NB4 (cell line): ENCODE data around the gene CFAP58.

Experiments used
- DNase-seq: peaks from one replicate; pipeline ENCODE4 v3.0.0; 2010; ENCODE audit warnings: low read depth
- H3K4me3 ChIP-seq: one replicate; pipeline ENCODE4 v1.5.1; 2011; ENCODE audit warnings: mild to moderate bottlenecking, low read depth, low read length, moderate library complexity
- CTCF ChIP-seq: IDR thresholded peaks from one replicate; pipeline ENCODE4 v1.5.1; 2012; ENCODE audit warnings: low read depth, low read length
- MAX ChIP-seq: IDR thresholded peaks from 2 replicates; pipeline ENCODE4 v1.6.1; 2011; ENCODE audit warnings: low read depth, low read length
- MYC ChIP-seq: IDR thresholded peaks from 2 replicates; pipeline ENCODE4 v1.6.1; 2011; ENCODE audit warnings: low read depth, low read length
- POLR2A ChIP-seq: IDR thresholded peaks from 2 replicates; pipeline ENCODE4 v1.6.1; 2011; ENCODE audit warnings: mild to moderate bottlenecking; ENCODE audit not compliant: insufficient read length; ENCODE audit errors: extremely low read depth

CFAP58 gene

GRCh38 chr10:104371753-104372152 lies 18.1 kb downstream of the CFAP58 start:
- TF ChIP-seq POLR2A (no peak), MAX (no peak), CTCF (no peak), MYC (no peak)
- DNase-seq = no peak
- no peak overlapping the region for H3K4me3 ChIP-seq

- no peak overlapping the region for H3K4me3 ChIP-seq
- DNase-seq = no peak
- TF ChIP-seq MYC = no peak
- no peak for TF ChIP-seq POLR2A
- TF ChIP-seq CTCF = no peak
- no peak for TF ChIP-seq MAX
Measured at GRCh38 chr10:104374591-104374990, 21.0 kb downstream of the CFAP58 start.

GRCh38 chr10:104376784-104377300 lies 23.2 kb downstream of the CFAP58 start:
- TF ChIP-seq CTCF = no peak
- no peak for TF ChIP-seq MAX
- TF ChIP-seq POLR2A = no peak
- no peak for TF ChIP-seq MYC
- H3K4me3 ChIP-seq = no peak overlapping the region
- no peak for DNase-seq

- no peak for DNase-seq
- H3K4me3 ChIP-seq = no peak overlapping the region
- TF ChIP-seq CTCF (no peak), MAX (no peak), MYC (no peak), POLR2A (no peak)
Measured at GRCh38 chr10:104380336-104380735, 26.7 kb downstream of the CFAP58 start.

- H3K4me3 ChIP-seq = no peak overlapping the region
- no peak for TF ChIP-seq POLR2A
- TF ChIP-seq MAX = peak; percentile 91
- peak; percentile 33 for DNase-seq
Measured at GRCh38 chr10:104387130-104387888, 33.7 kb downstream of the CFAP58 start.

- TF ChIP-seq MAX (no peak), POLR2A (no peak), MYC (no peak), CTCF (no peak)
- no peak overlapping the region for H3K4me3 ChIP-seq
- DNase-seq = no peak
Measured at GRCh38 chr10:104388830-104389229, 35.2 kb downstream of the CFAP58 start.
